GM12801 (cell line): Measurements from ENCODE around the gene ATP1B3.

Experiments used
- CTCF ChIP-seq: IDR thresholded peaks from one replicate; pipeline ENCODE4 v1.5.1; 2011; ENCODE audit warnings: control low read depth; ENCODE audit not compliant: insufficient read length; ENCODE audit errors: extremely low read depth

ATP1B3 gene

GRCh38 chr3:141929341-141929995 lies 53.0 kb downstream of the ATP1B3 start:
- TF ChIP-seq CTCF = no peak

- TF ChIP-seq CTCF = no peak
These were observed 54.4 kb downstream of the ATP1B3 start for GRCh38 chr3:141930801-141931200.

GRCh38 chr3:141933421-141934300 lies 57.2 kb downstream of the ATP1B3 start:
- TF ChIP-seq CTCF = no peak

GRCh38 chr3:141934354-141934753 lies 57.9 kb downstream of the ATP1B3 start:
- TF ChIP-seq CTCF = no peak

GRCh38 chr3:141938011-141938500 lies 61.6 kb downstream of the ATP1B3 start:
- no peak for TF ChIP-seq CTCF

GRCh38 chr3:141939759-141940158 lies 63.3 kb downstream of the ATP1B3 start:
- TF ChIP-seq CTCF = no peak

- no peak for TF ChIP-seq CTCF
These were observed 63.8 kb downstream of the ATP1B3 start for GRCh38 chr3:141940194-141940776.
